NCI-H748 treated with DMSO at 0.1 percent for 48 hours (cell line): ENCODE data around the gene KDM4F.

Source experiments
- DNase-seq: peaks from one replicate; lab custom pipeline; 2025; lab: John Stamatoyannopoulos, UW

The KDM4F gene

GRCh38 chr11:95091663-95092180, 42.5 kb downstream of the KDM4F start:
- DNase-seq = no peak

GRCh38 chr11:95092549-95093324, 43.5 kb downstream of the KDM4F start:
- DNase-seq = no peak

GRCh38 chr11:95093548-95093947, 44.3 kb downstream of the KDM4F start:
- no peak for DNase-seq

GRCh38 chr11:95095858-95096587, 46.8 kb downstream of the KDM4F start:
- DNase-seq = no peak

- DNase-seq = no peak
Observed at GRCh38 chr11:95097209-95097608, 48.0 kb downstream of the KDM4F start.

- DNase-seq = no peak
Observed at GRCh38 chr11:95098826-95099225, 49.6 kb downstream of the KDM4F start.

- no peak for DNase-seq
Observed at GRCh38 chr11:95100191-95100648, 51.0 kb downstream of the KDM4F start.
